Nephron progenitor cell (in vitro differentiated cells): ENCODE results near the gene CAMTA1.

Experiments
- DNase-seq: peaks from one replicate; pipeline ENCODE4 v3.0.0; 2021
- H3K27ac Mint-ChIP-seq: 2 replicates; pipeline ENCODE4 v1.8.0; 2021; ENCODE audit warnings: mild to moderate bottlenecking, moderate library complexity, mixed read lengths
- H3K27me3 Mint-ChIP-seq: 2 replicates; pipeline ENCODE4 v1.8.0; 2021; ENCODE audit warnings: mild to moderate bottlenecking, low read depth, mixed read lengths; ENCODE audit not compliant: poor library complexity
- H3K36me3 Mint-ChIP-seq: 2 replicates; pipeline ENCODE4 v1.8.0; 2021; ENCODE audit warnings: low read depth, mixed read lengths
- H3K4me1 Mint-ChIP-seq: 2 replicates; pipeline ENCODE4 v1.8.0; 2021; ENCODE audit warnings: mixed read lengths
- H3K4me3 Mint-ChIP-seq: 2 replicates; pipeline ENCODE4 v1.8.0; 2021; ENCODE audit warnings: mild to moderate bottlenecking, moderate library complexity, mixed read lengths
- H3K9me3 Mint-ChIP-seq: 2 replicates; pipeline ENCODE4 v1.8.0; 2021; ENCODE audit warnings: mild to moderate bottlenecking, moderate library complexity, mixed read lengths
- CTCF ChIP-seq: fragments of 200-600 bp; sonication (generic); IDR thresholded peaks from 2 replicates; pipeline ENCODE4 v1.5.0; 2021; ENCODE audit warnings: antibody characterized with exemption

The CAMTA1 gene

GRCh38 chr1:7721940-7722669, 936.9 kb downstream of the CAMTA1 start:
- no peak overlapping the region for H3K4me3 Mint-ChIP-seq
- peaks cover 26% of the 10 kb centered on the region for H3K4me1 Mint-ChIP-seq
- peaks cover 29% of the 10 kb centered on the region for H3K27me3 Mint-ChIP-seq
- H3K27ac Mint-ChIP-seq, result peak overlapping the region; percentile 32
- no peaks in the 10 kb centered on the region for H3K9me3 Mint-ChIP-seq
- no peaks in the 10 kb centered on the region for H3K36me3 Mint-ChIP-seq
- no peak for TF ChIP-seq CTCF
- no peak for DNase-seq

- Mint-ChIP-seq H3K27me3 (peaks cover 25% of the 10 kb centered on the region), H3K9me3 (no peaks in the 10 kb centered on the region), H3K36me3 (no peaks in the 10 kb centered on the region), H3K4me3 (no peak overlapping the region), H3K27ac (no peak overlapping the region), H3K4me1 (peaks cover 26% of the 10 kb centered on the region)
- TF ChIP-seq CTCF, result no peak
- no peak for DNase-seq
Observed at GRCh38 chr1:7722670-7723012, 937.4 kb downstream of the CAMTA1 start.

GRCh38 chr1:7726623-7727022, 941.4 kb downstream of the CAMTA1 start:
- no peak overlapping the region for H3K27ac Mint-ChIP-seq
- H3K9me3 Mint-ChIP-seq, result peaks cover 7% of the 10 kb centered on the region
- DNase-seq, result no peak
- no peak overlapping the region for H3K4me3 Mint-ChIP-seq
- no peaks in the 10 kb centered on the region for H3K36me3 Mint-ChIP-seq
- H3K27me3 Mint-ChIP-seq, result peaks cover 12% of the 10 kb centered on the region
- TF ChIP-seq CTCF, result no peak
- H3K4me1 Mint-ChIP-seq, result peaks cover 28% of the 10 kb centered on the region

GRCh38 chr1:7727809-7728471, 942.7 kb downstream of the CAMTA1 start:
- H3K9me3 Mint-ChIP-seq, result peaks cover 7% of the 10 kb centered on the region
- H3K27me3 Mint-ChIP-seq, result peaks cover 12% of the 10 kb centered on the region
- H3K27ac Mint-ChIP-seq, result no peak overlapping the region
- no peak for DNase-seq
- H3K4me1 Mint-ChIP-seq, result peaks cover 28% of the 10 kb centered on the region
- no peaks in the 10 kb centered on the region for H3K36me3 Mint-ChIP-seq
- TF ChIP-seq CTCF, result no peak
- no peak overlapping the region for H3K4me3 Mint-ChIP-seq

GRCh38 chr1:7729761-7730160, 944.5 kb downstream of the CAMTA1 start:
- H3K9me3 Mint-ChIP-seq, result peaks cover 7% of the 10 kb centered on the region

More at GRCh38 chr1:7729761-7730160, 944.5 kb downstream of the CAMTA1 start:
- Mint-ChIP-seq H3K4me3 (no peak overlapping the region), H3K27ac (no peak overlapping the region), H3K4me1 (peaks cover 27% of the 10 kb centered on the region), H3K27me3 (peaks cover 7% of the 10 kb centered on the region), H3K36me3 (no peaks in the 10 kb centered on the region)
- TF ChIP-seq CTCF, result no peak
- no peak for DNase-seq
